ENCODE data around the gene FAF2.

Gene FAF2

GRCh38 chr5:176540956-176541337 lies 92.8 kb downstream of the FAF2 start:
- H2BK5ac ChIP-seq (ENCODE audit: low read depth, low read length, poor library complexity, severe bottlenecking) = no peak overlapping the region
- 94% methylated on average over 8 of the region's 8 CpGs for WGBS
- H3K14ac ChIP-seq (ENCODE audit: low read length in 2 of 2) = no peak overlapping the region
- no peak overlapping the region for H3K9ac ChIP-seq (ENCODE audit: low read length)
- H2AFZ ChIP-seq (ENCODE audit: low read depth, low read length) = no peak overlapping the region
- no peaks in the 10 kb centered on the region for H3K36me3 ChIP-seq (ENCODE audit: control insufficient read depth in 1 of 2, insufficient read depth in 2 of 2, low read depth in 1 of 2, low read length in 2 of 2)
- no peak overlapping the region for H3K4ac ChIP-seq (ENCODE audit: low read depth in 1 of 2, low read length in 2 of 2)
- H3K27ac ChIP-seq (ENCODE audit: low read length, poor library complexity, severe bottlenecking) = no peak overlapping the region
- H2AK5ac ChIP-seq (ENCODE audit: low read length, severe bottlenecking) = peak overlapping the region; percentile 9
- peaks cover 6% of the 10 kb centered on the region for H3K79me1 ChIP-seq (replicated peaks; ENCODE audit: low read length, poor library complexity, severe bottlenecking)
- peaks cover 28% of the 10 kb centered on the region for H3K4me1 ChIP-seq (ENCODE audit: control insufficient read depth, insufficient read depth, low read depth, low read length)
- no peak overlapping the region for H3K4me2 ChIP-seq (ENCODE audit: low read length, poor library complexity, severe bottlenecking)
- no peak overlapping the region for H4K8ac ChIP-seq (ENCODE audit: low read length)
- no peak for DNase-seq
- no peak overlapping the region for H2BK120ac ChIP-seq (ENCODE audit: low read depth, low read length)
- no peak overlapping the region for H3K4me3 ChIP-seq (ENCODE audit: insufficient read depth in 1 of 2, low read depth in 1 of 2, low read length in 2 of 2)
- H2BK15ac ChIP-seq (ENCODE audit: low read depth, poor library complexity, severe bottlenecking) = no peak overlapping the region
- H3K9me3 ChIP-seq (ENCODE audit: control insufficient read depth, low read length) = no peaks in the 10 kb centered on the region
- H4K91ac ChIP-seq (ENCODE audit: low read length) = peak overlapping the region; percentile 83
- H3K23ac ChIP-seq (ENCODE audit: low read length in 2 of 2) = no peak overlapping the region
- H3K18ac ChIP-seq (ENCODE audit: low read depth in 1 of 2, low read length in 2 of 2) = peak overlapping the region in 1 of 2 experiments; percentile 59
- no peaks in the 10 kb centered on the region for H3K27me3 ChIP-seq (ENCODE audit: control insufficient read depth in 1 of 2, insufficient read depth in 1 of 2, low read length in 2 of 2)
- H2BK12ac ChIP-seq (ENCODE audit: low read length in 2 of 2) = peak overlapping the region; percentile 9 to 58

GRCh38 chr5:176541338-176542134 lies 93.4 kb downstream of the FAF2 start:
- Histone ChIP-seq H3K4me3 (ENCODE audit: insufficient read depth in 1 of 2, low read depth in 1 of 2, low read length in 2 of 2) (no peak overlapping the region), H3K4me1 (ENCODE audit: control insufficient read depth, insufficient read depth, low read depth, low read length) (peaks cover 28% of the 10 kb centered on the region), H3K14ac (ENCODE audit: low read length in 2 of 2) (peak overlapping the region in 1 of 2 experiments; percentile 75), H3K27me3 (ENCODE audit: control insufficient read depth in 1 of 2, insufficient read depth in 1 of 2, low read length in 2 of 2) (no peaks in the 10 kb centered on the region), H3K9me3 (ENCODE audit: control insufficient read depth, low read length) (no peaks in the 10 kb centered on the region), H2BK5ac (ENCODE audit: low read depth, low read length, poor library complexity, severe bottlenecking) (no peak overlapping the region), H3K9ac (ENCODE audit: low read length) (no peak overlapping the region), H3K4ac (ENCODE audit: low read depth in 1 of 2, low read length in 2 of 2) (peak overlapping the region; percentile 83 to 87), H3K23ac (ENCODE audit: low read length in 2 of 2) (peak overlapping the region in 1 of 2 experiments; percentile 34), H3K27ac (ENCODE audit: low read length, poor library complexity, severe bottlenecking) (peak overlapping the region; percentile 6), H3K4me2 (ENCODE audit: low read length, poor library complexity, severe bottlenecking) (peak overlapping the region; percentile 9), H2BK120ac (ENCODE audit: low read depth, low read length) (peak overlapping the region; percentile 78), H2BK15ac (ENCODE audit: low read depth, poor library complexity, severe bottlenecking) (peak overlapping the region; percentile 56), H3K79me1 (replicated peaks; ENCODE audit: low read length, poor library complexity, severe bottlenecking) (peaks cover 6% of the 10 kb centered on the region), H3K36me3 (ENCODE audit: control insufficient read depth in 1 of 2, insufficient read depth in 2 of 2, low read depth in 1 of 2, low read length in 2 of 2) (no peaks in the 10 kb centered on the region), H4K91ac (ENCODE audit: low read length) (peak overlapping the region; percentile 92), H2BK12ac (ENCODE audit: low read length in 2 of 2) (peak overlapping the region; percentile 58 to 81), H2AK5ac (ENCODE audit: low read length, severe bottlenecking) (peak overlapping the region; percentile 40), H2AFZ (ENCODE audit: low read depth, low read length) (no peak overlapping the region), H4K8ac (ENCODE audit: low read length) (peak overlapping the region; percentile 92), H3K18ac (ENCODE audit: low read depth in 1 of 2, low read length in 2 of 2) (peak overlapping the region; percentile 63 to 71)
- peak; percentile 34 for DNase-seq
- 47% methylated on average over 12 of the region's 12 CpGs for WGBS

GRCh38 chr5:176542135-176542595 lies 94.0 kb downstream of the FAF2 start:
- Histone ChIP-seq H3K18ac (ENCODE audit: low read depth in 1 of 2, low read length in 2 of 2) (peak overlapping the region; percentile 63 to 71), H2AK5ac (ENCODE audit: low read length, severe bottlenecking) (no peak overlapping the region), H3K23ac (ENCODE audit: low read length in 2 of 2) (peak overlapping the region in 1 of 2 experiments; percentile 34), H2AFZ (ENCODE audit: low read depth, low read length) (peak overlapping the region; percentile 59), H3K27me3 (ENCODE audit: control insufficient read depth in 1 of 2, insufficient read depth in 1 of 2, low read length in 2 of 2) (no peaks in the 10 kb centered on the region), H3K4ac (ENCODE audit: low read depth in 1 of 2, low read length in 2 of 2) (peak overlapping the region; percentile 83 to 87), H3K79me1 (replicated peaks; ENCODE audit: low read length, poor library complexity, severe bottlenecking) (peaks cover 6% of the 10 kb centered on the region), H3K4me1 (ENCODE audit: control insufficient read depth, insufficient read depth, low read depth, low read length) (peaks cover 28% of the 10 kb centered on the region), H3K27ac (ENCODE audit: low read length, poor library complexity, severe bottlenecking) (no peak overlapping the region), H3K9ac (ENCODE audit: low read length) (peak overlapping the region; percentile 77), H3K4me3 (ENCODE audit: insufficient read depth in 1 of 2, low read depth in 1 of 2, low read length in 2 of 2) (peak overlapping the region; percentile 65 to 86), H4K91ac (ENCODE audit: low read length) (peak overlapping the region; percentile 92), H2BK12ac (ENCODE audit: low read length in 2 of 2) (peak overlapping the region; percentile 4 to 81), H3K36me3 (ENCODE audit: control insufficient read depth in 1 of 2, insufficient read depth in 2 of 2, low read depth in 1 of 2, low read length in 2 of 2) (no peaks in the 10 kb centered on the region), H3K14ac (ENCODE audit: low read length in 2 of 2) (no peak overlapping the region), H2BK120ac (ENCODE audit: low read depth, low read length) (no peak overlapping the region), H2BK5ac (ENCODE audit: low read depth, low read length, poor library complexity, severe bottlenecking) (no peak overlapping the region), H3K4me2 (ENCODE audit: low read length, poor library complexity, severe bottlenecking) (peak overlapping the region; percentile 96), H3K9me3 (ENCODE audit: control insufficient read depth, low read length) (no peaks in the 10 kb centered on the region), H2BK15ac (ENCODE audit: low read depth, poor library complexity, severe bottlenecking) (peak overlapping the region; percentile 56), H4K8ac (ENCODE audit: low read length) (peak overlapping the region; percentile 92)
- WGBS = 38% methylated on average over 15 of the region's 16 CpGs
- no peak for DNase-seq
